ENCODE measurements around the gene FAM107B. TPM values are rescaled to one million over a fixed set of nuclear protein-coding genes. Genes with fewer than 3 reads are reported as not detected.

Gene FAM107B
- total and polyA plus RNA-seq, 2 of the 13 experiments (the other 11 are each of a cell fraction or from before 2014, with no cell fraction given) = 15.7 to 24.8 TPM

GRCh38 chr10:14532473-14533251 is 242.0 kb downstream of the FAM107B start (continued):
- TF ChIP-seq TFDP1 (CRISPR knock-in tag; IDR thresholded peaks at IDR 0.05; ENCODE audit: borderline replicate concordance) = peak; percentile 67; the same call in 1 of the 2 replicates
- no peak for TF ChIP-seq ZNF577 (CRISPR knock-in tag; IDR thresholded peaks at IDR 0.05; ENCODE audit: borderline replicate concordance, low read depth)
- TF ChIP-seq RXRA (CRISPR knock-in tag; IDR thresholded peaks at IDR 0.05) = peak; percentile 94
- TF ChIP-seq GATAD1 (CRISPR knock-in tag; IDR thresholded peaks at IDR 0.05) = no peak
- no peak for TF ChIP-seq HOXA7 (CRISPR knock-in tag; IDR thresholded peaks at IDR 0.05)
- TF ChIP-seq MAF1 (CRISPR knock-in tag; IDR thresholded peaks at IDR 0.05; ENCODE audit: borderline replicate concordance) = no peak
- 0 out of 2 replicates have a peak, but pooled peaks have one; percentile 47 for TF ChIP-seq ZNF547 (CRISPR knock-in tag; IDR thresholded peaks at IDR 0.05)
- TF ChIP-seq ZNF557 (CRISPR knock-in tag; IDR thresholded peaks at IDR 0.05) = no peak
- TF ChIP-seq ZSCAN30 (CRISPR knock-in tag; IDR thresholded peaks at IDR 0.05) = no peak
- TF ChIP-seq POLR2A (IDR thresholded peaks at IDR 0.05; ENCODE audit: insufficient read depth in 1 of 2, low read depth in 2 of 2, low read length in 2 of 2) = peak in 1 of 2 experiments; percentile 31; a peak in 1 of 4 replicates
- TF ChIP-seq ZNF251 (CRISPR knock-in tag; IDR thresholded peaks at IDR 0.05) = no peak
- TF ChIP-seq PAXIP1 (CRISPR knock-in tag; conservative IDR thresholded peaks at IDR 0.05) = peak; percentile 79
- TF ChIP-seq SNAPC2 (CRISPR knock-in tag; IDR thresholded peaks at IDR 0.05) = no peak; the same call in 1 of the 2 replicates
- TF ChIP-seq ZBTB8A (CRISPR knock-in tag; IDR thresholded peaks at IDR 0.05; ENCODE audit: borderline replicate concordance, low read depth) = no peak
- TF ChIP-seq MED8 (CRISPR knock-in tag; IDR thresholded peaks at IDR 0.05; ENCODE audit: insufficient replicate concordance) = no peak
- 0 out of 2 replicates have a peak, but pooled peaks have one; percentile 38 for TF ChIP-seq ARID3A (IDR thresholded peaks at IDR 0.05; ENCODE audit: low read depth, low read length)
- peak; percentile 75; the same call in 1 of the 2 replicates for TF ChIP-seq ZNF746 (CRISPR knock-in tag; IDR thresholded peaks at IDR 0.05)
- TF ChIP-seq ZNF234 (CRISPR knock-in tag; conservative IDR thresholded peaks at IDR 0.05) = no peak
- TF ChIP-seq NR2F2 (IDR thresholded peaks at IDR 0.05; ENCODE audit: borderline replicate concordance, low read depth) = peak; percentile 46; the same call in 1 of the 2 replicates
- no peak for TF ChIP-seq ATRX (CRISPR knock-in tag; IDR thresholded peaks at IDR 0.05; ENCODE audit: borderline replicate concordance)
- TF ChIP-seq SAP130 (CRISPR knock-in tag; IDR thresholded peaks at IDR 0.05; ENCODE audit: low read depth) = peak; percentile 87
